Measurements from ENCODE around the gene FYN. TPM values are rescaled to one million over a fixed set of nuclear protein-coding genes. Genes with fewer than 3 reads are reported as not detected.

The FYN gene
- total and polyA plus RNA-seq, 2 of the 13 experiments (the other 11 are each of a cell fraction or from before 2014, with no cell fraction given) = 15.5 to 24.6 TPM

DNA sequence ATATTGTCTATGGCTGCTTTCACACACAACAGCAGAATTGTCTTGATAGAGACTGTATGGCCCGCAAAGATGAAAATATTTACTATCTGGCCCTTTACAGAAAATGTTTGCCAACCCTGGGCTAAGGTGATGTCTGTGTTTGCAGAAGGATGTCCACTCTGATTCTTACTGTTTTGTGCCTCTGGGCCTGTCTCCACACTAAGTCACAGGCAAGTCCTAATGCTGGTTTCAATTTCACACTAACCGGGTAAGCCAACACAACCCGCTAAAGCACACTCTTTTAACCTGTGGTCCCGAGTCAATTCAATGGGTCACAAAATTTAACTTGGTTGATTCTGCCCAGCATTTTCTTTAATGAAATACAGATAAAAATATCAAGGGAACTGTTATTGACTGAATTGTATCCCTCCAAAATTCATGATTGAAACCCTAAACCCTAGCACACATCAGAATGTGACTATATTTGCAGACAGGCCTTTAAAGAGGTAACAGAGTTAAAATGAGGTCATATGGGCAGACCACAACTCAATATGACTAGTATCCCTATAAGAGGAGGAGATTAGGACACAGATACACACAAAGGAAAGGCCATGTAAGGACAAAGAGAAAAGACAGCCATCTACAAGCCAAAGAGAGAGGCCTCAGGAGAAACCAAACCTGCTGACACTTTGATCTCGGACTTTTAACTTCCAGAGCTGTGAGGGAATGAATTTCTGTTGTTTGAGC lies 78.4 kb downstream of the FYN start (continued):
- TF ChIP-seq, protein P1, sequence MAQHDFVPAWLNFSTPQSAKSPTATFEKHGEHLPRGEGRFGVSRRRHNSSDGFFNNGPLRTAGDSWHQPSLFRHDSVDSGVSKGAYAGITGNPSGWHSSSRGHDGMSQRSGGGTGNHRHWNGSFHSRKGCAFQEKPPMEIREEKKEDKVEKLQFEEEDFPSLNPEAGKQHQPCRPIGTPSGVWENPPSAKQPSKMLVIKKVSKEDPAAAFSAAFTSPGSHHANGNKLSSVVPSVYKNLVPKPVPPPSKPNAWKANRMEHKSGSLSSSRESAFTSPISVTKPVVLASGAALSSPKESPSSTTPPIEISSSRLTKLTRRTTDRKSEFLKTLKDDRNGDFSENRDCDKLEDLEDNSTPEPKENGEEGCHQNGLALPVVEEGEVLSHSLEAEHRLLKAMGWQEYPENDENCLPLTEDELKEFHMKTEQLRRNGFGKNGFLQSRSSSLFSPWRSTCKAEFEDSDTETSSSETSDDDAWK (CRISPR knock-in tag; IDR thresholded peaks at IDR 0.05) = no peak
- TF ChIP-seq MAFF (IDR thresholded peaks at IDR 0.05; ENCODE audit: low read depth, low read length) (0 out of 2 replicates have a peak, but pooled peaks have one; percentile 2), GPN1 (CRISPR knock-in tag; IDR thresholded peaks at IDR 0.05; ENCODE audit: borderline replicate concordance) (no peak), SOX6 (IDR thresholded peaks at IDR 0.05) (no peak), SOX6 (CRISPR knock-in tag; IDR thresholded peaks at IDR 0.05) (peak; percentile 9; the same call in 1 of the 2 replicates), ZNF572 (CRISPR knock-in tag; IDR thresholded peaks at IDR 0.05) (no peak), JUNB (CRISPR knock-in tag; IDR thresholded peaks at IDR 0.05; ENCODE audit: borderline replicate concordance) (no peak), PHF5A (CRISPR knock-in tag; IDR thresholded peaks at IDR 0.05; ENCODE audit: low read depth, unreplicated experiment) (no peak), ZNF780A (CRISPR knock-in tag; IDR thresholded peaks at IDR 0.05) (no peak)
- TF ChIP-seq, protein P2, sequence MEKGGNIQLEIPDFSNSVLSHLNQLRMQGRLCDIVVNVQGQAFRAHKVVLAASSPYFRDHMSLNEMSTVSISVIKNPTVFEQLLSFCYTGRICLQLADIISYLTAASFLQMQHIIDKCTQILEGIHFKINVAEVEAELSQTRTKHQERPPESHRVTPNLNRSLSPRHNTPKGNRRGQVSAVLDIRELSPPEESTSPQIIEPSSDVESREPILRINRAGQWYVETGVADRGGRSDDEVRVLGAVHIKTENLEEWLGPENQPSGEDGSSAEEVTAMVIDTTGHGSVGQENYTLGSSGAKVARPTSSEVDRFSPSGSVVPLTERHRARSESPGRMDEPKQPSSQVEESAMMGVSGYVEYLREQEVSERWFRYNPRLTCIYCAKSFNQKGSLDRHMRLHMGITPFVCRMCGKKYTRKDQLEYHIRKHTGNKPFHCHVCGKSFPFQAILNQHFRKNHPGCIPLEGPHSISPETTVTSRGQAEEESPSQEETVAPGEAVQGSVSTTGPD (CRISPR knock-in tag; IDR thresholded peaks at IDR 0.05) = no peak
- TF ChIP-seq, protein P3, sequence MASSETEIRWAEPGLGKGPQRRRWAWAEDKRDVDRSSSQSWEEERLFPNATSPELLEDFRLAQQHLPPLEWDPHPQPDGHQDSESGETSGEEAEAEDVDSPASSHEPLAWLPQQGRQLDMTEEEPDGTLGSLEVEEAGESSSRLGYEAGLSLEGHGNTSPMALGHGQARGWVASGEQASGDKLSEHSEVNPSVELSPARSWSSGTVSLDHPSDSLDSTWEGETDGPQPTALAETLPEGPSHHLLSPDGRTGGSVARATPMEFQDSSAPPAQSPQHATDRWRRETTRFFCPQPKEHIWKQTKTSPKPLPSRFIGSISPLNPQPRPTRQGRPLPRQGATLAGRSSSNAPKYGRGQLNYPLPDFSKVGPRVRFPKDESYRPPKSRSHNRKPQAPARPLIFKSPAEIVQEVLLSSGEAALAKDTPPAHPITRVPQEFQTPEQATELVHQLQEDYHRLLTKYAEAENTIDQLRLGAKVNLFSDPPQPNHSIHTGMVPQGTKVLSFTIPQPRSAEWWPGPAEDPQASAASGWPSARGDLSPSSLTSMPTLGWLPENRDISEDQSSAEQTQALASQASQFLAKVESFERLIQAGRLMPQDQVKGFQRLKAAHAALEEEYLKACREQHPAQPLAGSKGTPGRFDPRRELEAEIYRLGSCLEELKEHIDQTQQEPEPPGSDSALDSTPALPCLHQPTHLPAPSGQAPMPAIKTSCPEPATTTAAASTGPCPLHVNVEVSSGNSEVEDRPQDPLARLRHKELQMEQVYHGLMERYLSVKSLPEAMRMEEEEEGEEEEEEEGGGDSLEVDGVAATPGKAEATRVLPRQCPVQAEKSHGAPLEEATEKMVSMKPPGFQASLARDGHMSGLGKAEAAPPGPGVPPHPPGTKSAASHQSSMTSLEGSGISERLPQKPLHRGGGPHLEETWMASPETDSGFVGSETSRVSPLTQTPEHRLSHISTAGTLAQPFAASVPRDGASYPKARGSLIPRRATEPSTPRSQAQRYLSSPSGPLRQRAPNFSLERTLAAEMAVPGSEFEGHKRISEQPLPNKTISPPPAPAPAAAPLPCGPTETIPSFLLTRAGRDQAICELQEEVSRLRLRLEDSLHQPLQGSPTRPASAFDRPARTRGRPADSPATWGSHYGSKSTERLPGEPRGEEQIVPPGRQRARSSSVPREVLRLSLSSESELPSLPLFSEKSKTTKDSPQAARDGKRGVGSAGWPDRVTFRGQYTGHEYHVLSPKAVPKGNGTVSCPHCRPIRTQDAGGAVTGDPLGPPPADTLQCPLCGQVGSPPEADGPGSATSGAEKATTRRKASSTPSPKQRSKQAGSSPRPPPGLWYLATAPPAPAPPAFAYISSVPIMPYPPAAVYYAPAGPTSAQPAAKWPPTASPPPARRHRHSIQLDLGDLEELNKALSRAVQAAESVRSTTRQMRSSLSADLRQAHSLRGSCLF (CRISPR knock-in tag; IDR thresholded peaks at IDR 0.05; ENCODE audit: borderline replicate concordance) = no peak

Measured in HepG2 (cell line).